Heart right ventricle (tissue), 16 donors: ENCODE data around the gene BABAM2. TPM values are rescaled to one million over a fixed set of nuclear protein-coding genes. Genes with fewer than 3 reads are reported as not detected.
A peak's percentile ranks its signal among the peaks of the same experiment; 100 is the strongest.

ENCODE experiments used
- ATAC-seq, 8 donors: fragments of 200-7000 bp; cut with Tn5 transposase; one replicate each; pipeline ENCODE4 v1.9.1; 2020; ENCODE audit warnings: mild to moderate bottlenecking in 8 of 8, moderate library complexity in 8 of 8, moderate number of reproducible peaks in 1 of 8
- DNase-seq, 2 donors: peaks; one replicate each; pipeline ENCODE4 v3.0.0-alpha.2; 2020
- H3K27ac ChIP-seq, 10 donors: fragments of 200-600 bp; sonication (generic) in 2 of 10; one replicate each; pipeline versions ENCODE4 v1.5.0 to v1.8.0; 2020 to 2022; ENCODE audit warnings: mild to moderate bottlenecking in 3 of 10
- H3K27me3 ChIP-seq, 7 donors: fragments of 200-600 bp; one replicate each; pipeline ENCODE4 v1.8.0; 2021 to 2022; ENCODE audit warnings: mild to moderate bottlenecking in 2 of 7
- H3K36me3 ChIP-seq, 9 donors: fragments of 200-600 bp; sonication (generic) in 1 of 9; one replicate each; pipeline versions ENCODE4 v1.5.0 to v1.8.0; 2020 to 2022; ENCODE audit warnings: mild to moderate bottlenecking in 2 of 9
- H3K4me1 ChIP-seq, 9 donors: fragments of 200-600 bp; sonication (generic) in 1 of 9; one replicate each; pipeline versions ENCODE4 v1.5.0 to v1.8.0; 2020 to 2022; ENCODE audit warnings: mild to moderate bottlenecking in 4 of 9
- H3K4me3 ChIP-seq, 10 donors: fragments of 200-600 bp; sonication (generic) in 2 of 10; one replicate each; pipeline versions ENCODE4 v1.5.0 to v1.8.0; 2020 to 2022; ENCODE audit warnings: mild to moderate bottlenecking in 7 of 10, moderate library complexity in 2 of 10
- H3K9me3 ChIP-seq, 11 donors: fragments of 200-600 bp in 10 of 11; sonication (generic) in 2 of 11; one replicate each; pipeline versions ENCODE4 v1.5.0 to v1.8.0; 2013 to 2022; ENCODE audit warnings: mild to moderate bottlenecking in 2 of 11, control low read depth in 1 of 11, moderate library complexity in 1 of 11
- WGBS, 2 donors: extraction: QIAGEN DNeasy Blood & Tissue Kit; methylation state at CpG; one replicate each; pipeline ENCODE4 v1.1.7; 2013; ENCODE audit warnings: inconsistent platforms in 1 of 2; 5-methylcytosine and 5-hydroxymethylcytosine counted together
- intact Hi-C, 10 donors: fragments of 100-400 bp; cut with DNase I; formaldehyde crosslinking; loops; one replicate each; pipeline versions ENCODE4 v1.11.1 to v1.14.2; 2022
- polyA plus RNA-seq, 2 donors: library from polyadenylated mRNA; stranded (reverse); fragments of 200-250 nt; gene quantifications; one replicate each; pipeline ENCODE4 v1.2.3, GENCODE V29; 2013
- total RNA-seq, 10 donors: library from RNA; stranded (reverse); fragmentation: NEBNext Ultra II Directional in 3 of 10; extraction: Animal tissue kit (Norgen Biotek cat#: 25700) in 3 of 10; gene quantifications; one replicate each; pipeline versions ENCODE4 v1.2.1 to v1.2.4, GENCODE V29; 2021 to 2023
- TF ChIP-seq, protein P1 (sequence below), 9 donors: fragments of 200-600 bp; sonication (generic) in 2 of 9; IDR thresholded peaks; one replicate each; pipeline versions ENCODE4 v1.5.0 to v1.8.0; 2021 to 2022; ENCODE audit warnings: antibody characterized with exemption in 9 of 9, mild to moderate bottlenecking in 5 of 9, moderate library complexity in 1 of 9
- donor health status: Arrhythmogenic right ventricular cardiomyopathy.
- donor health status: ischemic (EF 13 %, LVEDD 7.1; RV severe dilation, severe dysfunction).
- donor health status: healthy with polysubstance abuse.
- donor health status: DM: no; HTN: yes; CAD: no.
- donor health status: DM: no; HTN: no; CAD: no.
- donor health status: ischemic (EF 25% LVEDD 6.9; RV normal size, moderate dysfunction).
- donor health status: ischemic (EF 25% LVEDD 5.7; RV mildly dilated, moderate dysfunction).
- donor health status: healthy.
- donor health status: DM: yes; HTN: yes; CAD: no.
- donor health status: Ischemic cardiomyopathy.
- donor health status: ischemic (EF 35%, LVEDD 5.7; RV mildly dilated, moderate dysfunction).
- donor health status: nonischemic (EF 11% LVEDD 7.7; RV severe dilation, severe dysfunction).
- donor health status: DM: yes; HTN: yes; CAD: no.
- donor health status: PGD.
- donor health status: ischemic (EF 29% LVEDD 5.4; RV normal size, mild dysfunction).
- donor health status: nonischemic (EF 23%, LVEDD 6.1; RV moderate dilation, normal function).

BABAM2 gene
- total and polyA plus RNA-seq, 12 donors = 13.3 to 83.4 (median 65.9) TPM

DNA sequence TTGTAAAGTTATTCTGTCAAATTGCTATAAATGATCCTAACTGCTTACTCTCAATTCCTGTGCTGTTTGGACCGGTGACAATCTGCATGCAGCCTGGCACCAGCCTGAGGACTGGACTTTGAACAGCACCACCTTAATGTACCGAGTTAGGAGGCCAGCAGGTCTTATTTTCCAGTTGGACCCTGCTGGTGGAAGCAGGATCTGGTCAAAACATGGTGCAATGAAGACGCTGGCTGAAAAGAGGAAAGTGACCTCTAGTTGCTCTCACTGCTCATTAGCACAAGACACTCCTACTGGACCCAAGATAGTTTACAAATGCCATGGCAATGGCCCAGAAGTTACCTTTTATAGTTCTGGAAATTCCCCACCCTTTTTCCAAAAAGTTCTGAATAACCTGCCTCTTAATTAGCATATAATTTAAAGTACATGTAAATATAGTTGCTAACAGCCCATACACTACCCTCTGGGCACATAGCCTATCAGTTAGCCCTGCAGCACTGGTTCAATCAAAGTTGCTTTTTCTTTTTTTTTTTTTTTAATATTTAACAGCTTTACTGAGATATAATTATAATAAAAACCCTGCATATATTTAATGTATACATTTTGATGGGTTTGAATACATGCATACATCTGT lies 36.2 kb upstream of the BABAM2 start:
- no peak overlapping the region for H3K4me3 ChIP-seq
- H3K36me3 ChIP-seq = peaks cover 0 to 9% (median 0%) of the 10 kb centered on the region in 9 donors
- TF ChIP-seq, protein P1, sequence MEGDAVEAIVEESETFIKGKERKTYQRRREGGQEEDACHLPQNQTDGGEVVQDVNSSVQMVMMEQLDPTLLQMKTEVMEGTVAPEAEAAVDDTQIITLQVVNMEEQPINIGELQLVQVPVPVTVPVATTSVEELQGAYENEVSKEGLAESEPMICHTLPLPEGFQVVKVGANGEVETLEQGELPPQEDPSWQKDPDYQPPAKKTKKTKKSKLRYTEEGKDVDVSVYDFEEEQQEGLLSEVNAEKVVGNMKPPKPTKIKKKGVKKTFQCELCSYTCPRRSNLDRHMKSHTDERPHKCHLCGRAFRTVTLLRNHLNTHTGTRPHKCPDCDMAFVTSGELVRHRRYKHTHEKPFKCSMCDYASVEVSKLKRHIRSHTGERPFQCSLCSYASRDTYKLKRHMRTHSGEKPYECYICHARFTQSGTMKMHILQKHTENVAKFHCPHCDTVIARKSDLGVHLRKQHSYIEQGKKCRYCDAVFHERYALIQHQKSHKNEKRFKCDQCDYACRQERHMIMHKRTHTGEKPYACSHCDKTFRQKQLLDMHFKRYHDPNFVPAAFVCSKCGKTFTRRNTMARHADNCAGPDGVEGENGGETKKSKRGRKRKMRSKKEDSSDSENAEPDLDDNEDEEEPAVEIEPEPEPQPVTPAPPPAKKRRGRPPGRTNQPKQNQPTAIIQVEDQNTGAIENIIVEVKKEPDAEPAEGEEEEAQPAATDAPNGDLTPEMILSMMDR (IDR thresholded peaks at IDR 0.05) = no peak
- no peak overlapping the region for H3K27ac ChIP-seq
- H3K4me1 ChIP-seq = peaks cover 0 to 12% (median 0%) of the 10 kb centered on the region in 9 donors
- intact Hi-C loops = no loop called here
- 81 to 82% methylated on average over 3 of the region's 3 CpGs for WGBS, 2 donors
- no peaks in the 10 kb centered on the region for H3K27me3 ChIP-seq
- DNase-seq = no peak
- peaks cover 0 to 13% (median 0%) of the 10 kb centered on the region in 11 donors for H3K9me3 ChIP-seq
- peak in 1 of 8 donors; percentile 35 for ATAC-seq

DNA sequence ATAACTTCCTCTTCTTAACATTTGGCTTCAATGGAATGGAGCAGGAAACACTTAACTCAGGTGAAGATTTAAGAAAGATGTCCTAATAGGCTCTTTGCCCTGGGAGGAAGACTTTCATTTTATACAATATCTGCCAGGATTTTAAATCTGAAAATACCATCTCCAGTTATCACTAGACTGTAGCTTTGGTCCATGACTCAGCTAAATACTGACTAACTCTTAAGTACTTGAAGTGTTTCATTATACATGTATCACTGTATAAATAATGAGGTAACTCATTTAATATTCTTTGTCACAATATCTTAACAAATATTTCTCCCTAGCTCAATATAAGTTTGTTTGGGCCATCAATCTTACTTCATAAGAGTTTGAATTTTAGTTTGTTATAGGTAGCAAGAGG lies 35.1 kb upstream of the BABAM2 start:
- Histone ChIP-seq H3K4me1 (peaks cover 0 to 12% (median 0%) of the 10 kb centered on the region in 9 donors), H3K27ac (peak overlapping the region in 1 of 10 donors; percentile 8), H3K4me3 (no peak overlapping the region), H3K36me3 (peaks cover 0 to 9% (median 0%) of the 10 kb centered on the region in 9 donors), H3K27me3 (no peaks in the 10 kb centered on the region), H3K9me3 (peaks cover 0 to 13% (median 0%) of the 10 kb centered on the region in 11 donors)
- DNase-seq (no peak), ATAC-seq (no peak)
- TF ChIP-seq, protein P1 (IDR thresholded peaks at IDR 0.05) = no peak
- intact Hi-C loops = no loop called here

DNA sequence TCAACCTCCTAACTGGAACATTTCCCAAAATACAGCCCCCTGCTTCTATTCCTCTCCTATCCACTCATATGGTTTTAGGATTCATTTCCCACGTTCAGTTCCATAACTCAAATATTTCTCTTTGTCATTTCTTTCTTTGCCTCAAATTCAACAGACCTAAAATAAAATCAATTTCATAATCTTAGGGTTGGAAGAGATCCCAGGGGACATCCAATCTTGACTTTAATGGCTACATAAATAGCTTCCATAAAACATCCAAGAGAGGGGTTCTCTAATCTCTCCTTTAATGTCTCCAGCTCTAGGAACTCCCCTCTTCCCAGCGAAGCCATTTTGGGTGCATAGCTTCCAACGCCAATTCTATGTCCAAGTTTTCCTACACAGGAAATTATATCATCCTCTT lies 34.1 kb upstream of the BABAM2 start:
- Histone ChIP-seq H3K4me3 (no peak overlapping the region), H3K27me3 (no peaks in the 10 kb centered on the region), H3K9me3 (peaks cover 0 to 13% (median 0%) of the 10 kb centered on the region in 11 donors), H3K4me1 (peaks cover 0 to 12% (median 0%) of the 10 kb centered on the region in 9 donors), H3K36me3 (peaks cover 0 to 9% (median 0%) of the 10 kb centered on the region in 9 donors), H3K27ac (no peak overlapping the region)
- ATAC-seq (no peak), DNase-seq (no peak)
- TF ChIP-seq, protein P1 (IDR thresholded peaks at IDR 0.05) = no peak
- 55 to 60% methylated on average over 3 of the region's 3 CpGs for WGBS, 2 donors
- intact Hi-C loops = no loop called here

DNA sequence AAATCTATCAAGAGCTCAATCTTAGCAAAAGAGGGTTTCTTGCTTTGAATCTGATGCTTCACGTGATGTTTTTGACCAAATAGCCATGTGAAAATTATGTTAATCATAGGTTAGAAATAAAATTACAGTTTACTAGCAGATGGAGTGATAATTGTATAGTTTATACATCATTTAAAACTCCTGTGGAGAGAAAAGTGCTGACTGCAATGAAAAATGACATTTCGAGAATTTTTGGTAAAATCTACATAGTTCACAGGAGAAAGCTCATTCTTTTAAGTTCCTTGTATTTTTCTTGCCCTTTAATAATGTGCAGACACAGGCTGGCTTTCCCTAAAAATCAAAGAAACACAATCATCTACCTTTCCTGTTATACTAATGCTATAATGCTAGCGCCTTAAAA lies 33.6 kb upstream of the BABAM2 start:
- no peaks in the 10 kb centered on the region for H3K27me3 ChIP-seq
- no peak overlapping the region for H3K4me3 ChIP-seq
- TF ChIP-seq, protein P1 (IDR thresholded peaks at IDR 0.05) = no peak
- no peak overlapping the region for H3K27ac ChIP-seq
- WGBS, 2 donors = 94 to 97% methylated on average over 3 of the region's 3 CpGs
- peaks cover 0 to 9% (median 0%) of the 10 kb centered on the region in 9 donors for H3K36me3 ChIP-seq
- ATAC-seq (no peak), DNase-seq (no peak)
- intact Hi-C loops = no loop called here
- peaks cover 0 to 13% (median 0%) of the 10 kb centered on the region in 11 donors for H3K9me3 ChIP-seq
- H3K4me1 ChIP-seq = peaks cover 0 to 12% (median 0%) of the 10 kb centered on the region in 9 donors
